Colonic mucosa (tissue), 4 donors: ENCODE measurements around the gene SLC25A12. TPM values are rescaled to one million over a fixed set of nuclear protein-coding genes. Genes with fewer than 3 reads are reported as not detected.

ENCODE experiments used
- DNase-seq: peaks from one replicate; pipeline ENCODE4 v3.0.0-alpha.2; 2020
- H3K27ac ChIP-seq: fragments of 200-600 bp; one replicate; pipeline ENCODE4 v1.8.0; 2021
- H3K27me3 ChIP-seq: fragments of 200-600 bp; one replicate; pipeline ENCODE4 v1.8.0; 2021
- H3K36me3 ChIP-seq: fragments of 200-600 bp; one replicate; pipeline ENCODE4 v1.8.0; 2021
- H3K4me1 ChIP-seq: fragments of 200-600 bp; one replicate; pipeline ENCODE4 v1.8.0; 2021; ENCODE audit warnings: mild to moderate bottlenecking
- H3K4me3 ChIP-seq: fragments of 200-600 bp; one replicate; pipeline ENCODE4 v1.8.0; 2021
- H3K9ac ChIP-seq, 2 donors: one replicate each; pipeline ENCODE4 v1.7.0; 2013; ENCODE audit warnings: control low read depth in 2 of 2, low read depth in 2 of 2, low read length in 2 of 2
- H3K9me3 ChIP-seq: fragments of 200-600 bp; one replicate; pipeline ENCODE4 v1.8.0; 2021
- CTCF ChIP-seq: fragments of 200-600 bp; IDR thresholded peaks from one replicate; pipeline ENCODE4 v1.8.0; 2022; ENCODE audit warnings: antibody characterized with exemption, mild to moderate bottlenecking
- intact Hi-C: fragments of 100-400 bp; cut with DNase I; formaldehyde crosslinking; loops from one replicate; pipeline ENCODE4 v1.14.1; 2022
- total RNA-seq, 2 donors: library from RNA; stranded (reverse); fragmentation: NEBNext Ultra II Directional in 1 of 2; extraction: Animal tissue kit (Norgen Biotek cat#: 25700) in 1 of 2; gene quantifications; one replicate each; pipeline ENCODE4 v1.2.1, GENCODE V29; 2021
- donor health status: healthy.
- donor health status: DM: no; HTN: no; CAD: no.
- donor health status: DM: no; HTN: no; CAD: no.

Gene SLC25A12
- total RNA-seq, 2 donors from 2014 or later = 12.3 to 17.9 TPM

- Histone ChIP-seq H3K9ac (no peak overlapping the region), H3K27ac (no peak overlapping the region), H3K4me3 (no peak overlapping the region), H3K36me3 (no peaks in the 10 kb centered on the region), H3K4me1 (no peaks in the 10 kb centered on the region), H3K27me3 (no peaks in the 10 kb centered on the region), H3K9me3 (no peaks in the 10 kb centered on the region)
- intact Hi-C loops = no loop called here
- no peak for TF ChIP-seq CTCF
- DNase-seq = no peak
Measured at GRCh38 chr2:171798156-171798820, 95.8 kb downstream of the SLC25A12 start.

GRCh38 chr2:171794918-171795317 lies 99.1 kb downstream of the SLC25A12 start:
- no peak for TF ChIP-seq CTCF
- no peaks in the 10 kb centered on the region for H3K36me3 ChIP-seq

GRCh38 chr2:171793691-171794678 lies 100.1 kb downstream of the SLC25A12 start:
- TF ChIP-seq CTCF = no peak
- H3K36me3 ChIP-seq = no peaks in the 10 kb centered on the region
- no peaks in the 10 kb centered on the region for H3K27me3 ChIP-seq
- intact Hi-C loops = no loop called here
- no peak overlapping the region for H3K9ac ChIP-seq
- no peaks in the 10 kb centered on the region for H3K9me3 ChIP-seq
- H3K4me1 ChIP-seq = no peaks in the 10 kb centered on the region
- no peak for DNase-seq
- H3K4me3 ChIP-seq = no peak overlapping the region
- no peak overlapping the region for H3K27ac ChIP-seq

More at GRCh38 chr2:171794918-171795317, 99.1 kb downstream of the SLC25A12 start:
- no peak overlapping the region for H3K27ac ChIP-seq
- H3K9me3 ChIP-seq = no peaks in the 10 kb centered on the region
- no peaks in the 10 kb centered on the region for H3K4me1 ChIP-seq
- no peak for DNase-seq
- H3K9ac ChIP-seq = no peak overlapping the region
- intact Hi-C loops = no loop called here
- H3K4me3 ChIP-seq = no peak overlapping the region
- H3K27me3 ChIP-seq = no peaks in the 10 kb centered on the region

GRCh38 chr2:171792886-171793580 lies 101.0 kb downstream of the SLC25A12 start:
- no peak for TF ChIP-seq CTCF
- no peak for DNase-seq
- no peaks in the 10 kb centered on the region for H3K9me3 ChIP-seq
- no peaks in the 10 kb centered on the region for H3K27me3 ChIP-seq
- no peaks in the 10 kb centered on the region for H3K4me1 ChIP-seq
- H3K36me3 ChIP-seq = no peaks in the 10 kb centered on the region
- H3K4me3 ChIP-seq = no peak overlapping the region
- no peak overlapping the region for H3K27ac ChIP-seq
- no peak overlapping the region for H3K9ac ChIP-seq
- intact Hi-C loops = no loop called here

- H3K36me3 ChIP-seq = no peaks in the 10 kb centered on the region
- no peak overlapping the region for H3K4me3 ChIP-seq
- TF ChIP-seq CTCF = no peak
- H3K9ac ChIP-seq = no peak overlapping the region
- H3K4me1 ChIP-seq = no peaks in the 10 kb centered on the region
- intact Hi-C loops = no loop called here
- no peaks in the 10 kb centered on the region for H3K9me3 ChIP-seq
- H3K27me3 ChIP-seq = no peaks in the 10 kb centered on the region
- no peak for DNase-seq
- no peak overlapping the region for H3K27ac ChIP-seq
Measured at GRCh38 chr2:171792157-171792556, 101.9 kb downstream of the SLC25A12 start.
